ENCODE measurements around the gene DKC1.

DKC1 gene

DNA sequence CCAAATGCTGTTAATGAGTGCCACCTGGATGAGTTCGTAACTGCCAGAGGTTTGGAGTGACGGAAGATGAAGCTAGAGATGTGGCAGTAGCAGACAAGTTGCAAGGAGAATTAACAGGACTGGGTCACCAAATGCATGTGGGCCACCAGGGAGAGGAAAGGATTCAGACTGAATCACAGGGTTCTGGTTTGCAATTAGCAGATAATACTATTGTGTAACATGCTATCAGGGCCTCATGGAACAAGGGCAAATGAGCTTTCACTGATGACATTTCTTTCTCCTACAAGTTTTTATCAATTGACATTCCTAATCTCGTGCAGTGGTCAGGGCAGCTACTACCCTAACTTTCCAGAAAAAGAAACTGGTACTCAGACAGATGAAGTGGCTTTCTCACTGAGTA lies 33.2 kb upstream of the DKC1 start:
- H3K9me3 ChIP-seq (ENCODE audit: insufficient read depth, low read length): no peaks in the 10 kb centered on the region
- H3K36me3 ChIP-seq (replicated peaks; ENCODE audit: low read depth, low read length): no peaks in the 10 kb centered on the region
- no peak overlapping the region for H3K4me2 ChIP-seq (ENCODE audit: low read length)
- TF ChIP-seq EZH2phosphoT487 (IDR thresholded peaks at IDR 0.05; ENCODE audit: low read depth) (no peak), CTCF (IDR thresholded peaks at IDR 0.05; ENCODE audit: low read depth, low read length) (no peak)
- no peak overlapping the region for H3K9ac ChIP-seq (ENCODE audit: low read length)
- H2AFZ ChIP-seq (ENCODE audit: low read depth, low read length): no peak overlapping the region
- H4K20me1 ChIP-seq (ENCODE audit: insufficient read depth, low read length): no peaks in the 10 kb centered on the region
- H3K4me3 ChIP-seq (ENCODE audit: low read length): no peak overlapping the region
- H3K27ac ChIP-seq (ENCODE audit: low read length): no peak overlapping the region
- H3K27me3 ChIP-seq (ENCODE audit: low read depth, low read length): no peaks in the 10 kb centered on the region
- peaks cover 23% of the 10 kb centered on the region for H3K4me1 ChIP-seq (ENCODE audit: low read length)
- H3K79me2 ChIP-seq (ENCODE audit: low read length): no peaks in the 10 kb centered on the region

- no peaks in the 10 kb centered on the region for H3K27me3 ChIP-seq (ENCODE audit: low read depth, low read length)
- H3K36me3 ChIP-seq (replicated peaks; ENCODE audit: low read depth, low read length): no peaks in the 10 kb centered on the region
- H3K79me2 ChIP-seq (ENCODE audit: low read length): no peaks in the 10 kb centered on the region
- H3K4me1 ChIP-seq (ENCODE audit: low read length): peaks cover 17% of the 10 kb centered on the region
- H3K9ac ChIP-seq (ENCODE audit: low read length): no peak overlapping the region
- H3K27ac ChIP-seq (ENCODE audit: low read length): no peak overlapping the region
- H3K4me2 ChIP-seq (ENCODE audit: low read length): no peak overlapping the region
- no peak overlapping the region for H2AFZ ChIP-seq (ENCODE audit: low read depth, low read length)
- TF ChIP-seq EZH2phosphoT487 (IDR thresholded peaks at IDR 0.05; ENCODE audit: low read depth) (no peak), CTCF (IDR thresholded peaks at IDR 0.05; ENCODE audit: low read depth, low read length) (no peak)
- H4K20me1 ChIP-seq (ENCODE audit: insufficient read depth, low read length): no peaks in the 10 kb centered on the region
- no peak overlapping the region for H3K4me3 ChIP-seq (ENCODE audit: low read length)
- no peaks in the 10 kb centered on the region for H3K9me3 ChIP-seq (ENCODE audit: insufficient read depth, low read length)
Observed at GRCh38 chrX:154730253-154730891, 32.3 kb upstream of the DKC1 start.

GRCh38 chrX:154731184-154731583 lies 31.5 kb upstream of the DKC1 start:
- no peak overlapping the region for H3K4me2 ChIP-seq (ENCODE audit: low read length)
- H3K27ac ChIP-seq (ENCODE audit: low read length): no peak overlapping the region
- no peaks in the 10 kb centered on the region for H3K9me3 ChIP-seq (ENCODE audit: insufficient read depth, low read length)
- H3K79me2 ChIP-seq (ENCODE audit: low read length): no peaks in the 10 kb centered on the region
- no peak overlapping the region for H3K4me3 ChIP-seq (ENCODE audit: low read length)
- no peaks in the 10 kb centered on the region for H3K27me3 ChIP-seq (ENCODE audit: low read depth, low read length)
- no peak overlapping the region for H2AFZ ChIP-seq (ENCODE audit: low read depth, low read length)
- no peak for TF ChIP-seq EZH2phosphoT487 (IDR thresholded peaks at IDR 0.05; ENCODE audit: low read depth)
- TF ChIP-seq CTCF (IDR thresholded peaks at IDR 0.05; ENCODE audit: low read depth, low read length): no peak
- H3K9ac ChIP-seq (ENCODE audit: low read length): no peak overlapping the region
- H3K4me1 ChIP-seq (ENCODE audit: low read length): peaks cover 10% of the 10 kb centered on the region
- no peaks in the 10 kb centered on the region for H3K36me3 ChIP-seq (replicated peaks; ENCODE audit: low read depth, low read length)
- H4K20me1 ChIP-seq (ENCODE audit: insufficient read depth, low read length): no peaks in the 10 kb centered on the region

DNA sequence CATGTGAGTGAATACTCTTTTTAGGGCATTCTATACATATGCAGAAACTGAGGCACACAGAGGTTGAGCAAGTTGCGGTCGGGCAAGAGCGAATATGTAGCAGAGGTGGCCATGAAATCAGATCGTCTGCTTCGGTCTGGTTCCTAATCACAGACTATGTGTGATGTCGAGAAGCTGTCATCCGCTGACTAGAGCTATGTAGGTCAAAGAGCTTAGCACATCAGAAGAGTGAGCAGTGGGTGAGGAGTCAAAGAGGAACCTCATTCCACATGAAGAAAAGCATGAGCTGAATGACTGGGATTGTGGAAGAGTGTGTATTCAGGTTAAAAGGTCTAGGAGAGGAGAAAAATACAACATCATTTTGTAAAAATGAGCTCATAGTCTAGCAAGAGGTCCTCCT lies 30.8 kb upstream of the DKC1 start:
- H3K4me1 ChIP-seq (ENCODE audit: low read length): peaks cover 10% of the 10 kb centered on the region
- no peak overlapping the region for H3K27ac ChIP-seq (ENCODE audit: low read length)
- H3K4me2 ChIP-seq (ENCODE audit: low read length): no peak overlapping the region
- no peak overlapping the region for H2AFZ ChIP-seq (ENCODE audit: low read depth, low read length)
- TF ChIP-seq EZH2phosphoT487 (IDR thresholded peaks at IDR 0.05; ENCODE audit: low read depth) (no peak), CTCF (IDR thresholded peaks at IDR 0.05; ENCODE audit: low read depth, low read length) (no peak)
- no peaks in the 10 kb centered on the region for H3K27me3 ChIP-seq (ENCODE audit: low read depth, low read length)
- H4K20me1 ChIP-seq (ENCODE audit: insufficient read depth, low read length): no peaks in the 10 kb centered on the region
- H3K9ac ChIP-seq (ENCODE audit: low read length): no peak overlapping the region
- H3K79me2 ChIP-seq (ENCODE audit: low read length): no peaks in the 10 kb centered on the region
- H3K9me3 ChIP-seq (ENCODE audit: insufficient read depth, low read length): no peaks in the 10 kb centered on the region
- H3K4me3 ChIP-seq (ENCODE audit: low read length): no peak overlapping the region
- no peaks in the 10 kb centered on the region for H3K36me3 ChIP-seq (replicated peaks; ENCODE audit: low read depth, low read length)

Data from OCI-LY3 (cell line).